GM12878 (cell line): ENCODE results near the gene MUC5AC.

Experiments
- BRCA1 ChIP-seq: IDR thresholded peaks from 2 replicates; pipeline ENCODE4 v1.6.1; 2011; ENCODE audit warnings: low read depth, low read length, improper control_type of control experiment
- MTA2 ChIP-seq: fragments of 450-650 bp; IDR thresholded peaks from 2 replicates; pipeline ENCODE4 v1.6.1; 2016; ENCODE audit warnings: low read depth, mild to moderate bottlenecking, moderate library complexity
- NFIC ChIP-seq: IDR thresholded peaks from 2 replicates; pipeline ENCODE4 v1.6.1; 2012; ENCODE audit warnings: low read depth, mild to moderate bottlenecking, inconsistent platforms, low read length, moderate library complexity
- TF ChIP-seq, protein P1 (sequence below), 3 experiments: IDR thresholded peaks in 2 of 3; conservative IDR thresholded peaks in 1 of 3; 2 replicates each; pipeline ENCODE4 v1.5.1; 2011; ENCODE audit warnings: low read depth in 3 of 3, low read length in 3 of 3, mild to moderate bottlenecking in 3 of 3, control low read depth in 2 of 3, moderate library complexity in 2 of 3, inconsistent platforms in 1 of 3, mixed read lengths in 1 of 3; ENCODE audit not compliant: control insufficient read depth in 2 of 3, insufficient read depth in 1 of 3; ENCODE audit errors: extremely low read depth in 1 of 3

DNA sequence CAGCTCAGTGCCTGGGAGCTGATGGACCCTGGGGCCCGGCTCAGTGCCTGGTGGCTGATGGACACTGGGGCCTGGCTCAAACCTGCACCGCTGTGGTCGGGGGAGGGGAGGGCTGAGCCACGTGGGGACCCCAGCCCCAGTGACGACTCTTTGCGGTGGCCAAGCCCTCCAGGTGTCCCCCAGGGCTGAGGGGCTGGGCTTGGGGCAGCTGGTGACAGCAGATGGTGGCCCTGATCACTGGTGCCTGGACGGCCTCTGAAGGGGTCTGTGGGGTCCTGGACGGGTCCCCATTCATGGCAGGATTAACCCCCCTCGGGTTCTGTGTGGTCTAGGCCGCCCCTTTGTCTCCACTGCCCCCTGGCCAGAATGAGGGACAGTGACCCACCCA lies 61.7 kb downstream of the MUC5AC start:
- TF ChIP-seq BRCA1, result no peak
- TF ChIP-seq, protein P1, sequence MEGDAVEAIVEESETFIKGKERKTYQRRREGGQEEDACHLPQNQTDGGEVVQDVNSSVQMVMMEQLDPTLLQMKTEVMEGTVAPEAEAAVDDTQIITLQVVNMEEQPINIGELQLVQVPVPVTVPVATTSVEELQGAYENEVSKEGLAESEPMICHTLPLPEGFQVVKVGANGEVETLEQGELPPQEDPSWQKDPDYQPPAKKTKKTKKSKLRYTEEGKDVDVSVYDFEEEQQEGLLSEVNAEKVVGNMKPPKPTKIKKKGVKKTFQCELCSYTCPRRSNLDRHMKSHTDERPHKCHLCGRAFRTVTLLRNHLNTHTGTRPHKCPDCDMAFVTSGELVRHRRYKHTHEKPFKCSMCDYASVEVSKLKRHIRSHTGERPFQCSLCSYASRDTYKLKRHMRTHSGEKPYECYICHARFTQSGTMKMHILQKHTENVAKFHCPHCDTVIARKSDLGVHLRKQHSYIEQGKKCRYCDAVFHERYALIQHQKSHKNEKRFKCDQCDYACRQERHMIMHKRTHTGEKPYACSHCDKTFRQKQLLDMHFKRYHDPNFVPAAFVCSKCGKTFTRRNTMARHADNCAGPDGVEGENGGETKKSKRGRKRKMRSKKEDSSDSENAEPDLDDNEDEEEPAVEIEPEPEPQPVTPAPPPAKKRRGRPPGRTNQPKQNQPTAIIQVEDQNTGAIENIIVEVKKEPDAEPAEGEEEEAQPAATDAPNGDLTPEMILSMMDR (IDR thresholded peaks at IDR 0.05 in 2 of 3, conservative IDR thresholded peaks at IDR 0.05 in 1 of 3; ENCODE audit: control insufficient read depth in 2 of 3, extremely low read depth in 1 of 3, insufficient read depth in 1 of 3, low read depth in 3 of 3, low read length in 3 of 3), result no peak
- no peak for TF ChIP-seq NFIC
- TF ChIP-seq MTA2, result no peak
